GM19467 (cell line): Measurements from ENCODE around the gene KLHL18.

ENCODE experiments used
- ATAC-seq: cut with Tn5 transposase; IDR thresholded peaks from one replicate; pipeline ENCODE4 v1.9.1; 2021; ENCODE audit warnings: mild to moderate bottlenecking, moderate library complexity; ENCODE audit not compliant: unreplicated experiment

The KLHL18 gene

DNA sequence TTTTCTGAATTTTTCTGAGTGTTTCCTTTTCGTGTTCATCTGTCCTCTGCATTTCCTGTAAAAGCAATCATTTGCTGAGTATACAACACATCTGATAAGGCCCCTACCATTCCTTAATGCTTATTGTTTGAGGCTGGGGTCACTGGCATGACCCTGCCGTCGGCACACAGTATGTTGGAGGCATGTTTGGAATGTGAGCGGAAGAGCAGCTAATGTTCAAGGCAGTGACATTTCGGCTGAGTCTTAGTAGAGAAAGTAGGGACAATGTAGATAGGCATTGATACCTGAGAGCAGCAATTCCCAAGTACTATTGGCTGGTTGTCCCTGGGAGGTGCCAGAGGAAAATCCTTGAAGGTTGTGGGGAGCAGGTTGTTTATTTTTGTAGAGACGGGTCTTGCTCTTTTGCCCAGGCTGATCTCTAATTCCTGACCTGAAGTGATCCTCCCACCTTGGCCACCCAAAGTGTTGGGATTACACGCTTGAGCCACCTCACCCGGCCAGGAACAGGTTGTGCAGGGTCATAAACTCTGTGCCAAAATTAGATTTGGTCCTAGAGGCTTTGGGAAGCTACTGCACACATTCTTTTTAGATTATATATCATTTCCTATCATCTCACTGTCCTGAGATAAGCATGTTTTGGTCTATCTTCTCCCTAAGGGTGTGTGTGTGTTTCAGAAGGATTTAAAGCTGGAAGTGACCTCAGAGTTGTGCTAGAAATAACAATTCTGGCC is 111.6 kb downstream of the KLHL18 start:
- no peak for ATAC-seq

DNA sequence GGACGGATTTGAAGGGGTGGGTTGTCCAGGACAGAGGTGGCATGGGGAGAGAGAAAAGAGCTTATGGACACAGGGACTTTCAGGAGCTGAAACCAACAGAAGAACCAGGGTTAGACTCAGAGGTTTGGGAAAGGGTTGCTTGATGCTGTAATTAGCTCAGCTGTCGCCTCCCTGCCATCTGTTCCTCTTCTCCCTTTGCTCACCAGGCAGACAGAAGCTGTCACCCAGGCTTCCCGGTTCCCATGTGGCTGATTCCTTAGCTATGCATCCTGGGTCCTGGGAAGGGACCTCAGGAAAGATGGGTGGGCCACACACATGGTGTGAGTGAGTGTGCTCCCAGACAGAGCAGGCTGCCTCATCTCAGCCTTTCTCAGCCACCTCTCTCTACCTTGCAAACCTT is 112.1 kb downstream of the KLHL18 start:
- ATAC-seq, result no peak
